Uterus (tissue), 2 donors: ENCODE data around the gene COL4A2.

Source experiments
- POLR2A ChIP-seq, 2 donors: fragments of 450-650 bp; IDR thresholded peaks; one replicate each; pipeline ENCODE4 v1.6.1; 2016; ENCODE audit warnings: antibody characterized with exemption in 2 of 2, mild to moderate bottlenecking in 1 of 2, moderate library complexity in 1 of 2
- TF ChIP-seq, protein P1 (sequence below), 4 experiments: fragments of 200-600 bp in 2 of 4; fragments of 450-650 bp in 2 of 4; sonication (generic) in 2 of 4; IDR thresholded peaks; one replicate each; pipeline ENCODE4 v1.5.1; 2016 to 2019; ENCODE audit warnings: antibody characterized with exemption in 4 of 4, mild to moderate bottlenecking in 2 of 4, moderate library complexity in 1 of 4

DNA sequence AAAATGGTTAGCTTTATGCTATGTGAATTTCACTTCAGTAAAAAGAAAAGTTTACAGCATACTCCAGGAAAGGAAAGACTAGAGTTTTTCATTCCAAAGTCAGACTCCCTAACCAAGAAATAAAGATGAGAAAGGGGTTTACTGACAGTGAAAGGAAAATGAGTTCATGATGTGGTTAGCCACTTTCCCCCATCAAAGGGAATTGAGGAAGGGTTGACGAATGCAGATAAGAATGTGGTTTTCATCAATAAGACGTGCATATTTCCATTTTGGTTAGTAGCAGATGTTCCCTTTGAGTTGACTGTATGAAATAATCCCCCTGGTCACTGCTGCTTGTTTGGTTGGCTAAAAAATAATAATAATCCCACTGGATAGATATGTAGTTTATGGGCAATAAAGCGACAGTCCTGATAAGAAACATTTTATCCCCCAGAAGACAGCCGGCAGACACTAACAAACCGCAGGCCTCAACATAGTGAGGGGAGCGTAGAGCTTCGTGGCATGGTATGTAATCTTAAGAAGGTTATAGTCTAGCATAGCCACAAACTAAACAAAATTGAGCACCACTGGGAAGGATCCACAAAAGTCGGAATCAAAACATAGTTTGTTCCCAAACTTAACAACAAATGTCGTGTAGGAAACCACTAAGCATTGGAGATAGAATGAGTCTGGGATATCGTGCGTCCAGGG is 114.8 kb downstream of the COL4A2 start:
- TF ChIP-seq, protein P1, sequence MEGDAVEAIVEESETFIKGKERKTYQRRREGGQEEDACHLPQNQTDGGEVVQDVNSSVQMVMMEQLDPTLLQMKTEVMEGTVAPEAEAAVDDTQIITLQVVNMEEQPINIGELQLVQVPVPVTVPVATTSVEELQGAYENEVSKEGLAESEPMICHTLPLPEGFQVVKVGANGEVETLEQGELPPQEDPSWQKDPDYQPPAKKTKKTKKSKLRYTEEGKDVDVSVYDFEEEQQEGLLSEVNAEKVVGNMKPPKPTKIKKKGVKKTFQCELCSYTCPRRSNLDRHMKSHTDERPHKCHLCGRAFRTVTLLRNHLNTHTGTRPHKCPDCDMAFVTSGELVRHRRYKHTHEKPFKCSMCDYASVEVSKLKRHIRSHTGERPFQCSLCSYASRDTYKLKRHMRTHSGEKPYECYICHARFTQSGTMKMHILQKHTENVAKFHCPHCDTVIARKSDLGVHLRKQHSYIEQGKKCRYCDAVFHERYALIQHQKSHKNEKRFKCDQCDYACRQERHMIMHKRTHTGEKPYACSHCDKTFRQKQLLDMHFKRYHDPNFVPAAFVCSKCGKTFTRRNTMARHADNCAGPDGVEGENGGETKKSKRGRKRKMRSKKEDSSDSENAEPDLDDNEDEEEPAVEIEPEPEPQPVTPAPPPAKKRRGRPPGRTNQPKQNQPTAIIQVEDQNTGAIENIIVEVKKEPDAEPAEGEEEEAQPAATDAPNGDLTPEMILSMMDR (IDR thresholded peaks at IDR 0.05), result no peak
- no peak for TF ChIP-seq POLR2A (IDR thresholded peaks at IDR 0.05)
